Fibroblast of lung (primary cell): ENCODE measurements around the gene SFTPB. TPM values are rescaled to one million over a fixed set of nuclear protein-coding genes. Genes with fewer than 3 reads are reported as not detected.

ENCODE experiments used
- DNase-seq, 2 donors: peaks; one replicate each; pipeline versions ENCODE4 v3.0.0 to v3.0.0-alpha.2; 2010; ENCODE audit warnings: low read depth in 2 of 2
- H2AFZ ChIP-seq: 2 replicates; pipeline ENCODE4 v1.5.1; 2012; ENCODE audit warnings: low read length, control low read depth, inconsistent platforms
- H3K27ac ChIP-seq: 2 replicates; pipeline ENCODE4 v1.5.1; 2011; ENCODE audit warnings: low read length, control low read depth; ENCODE audit not compliant: insufficient read depth
- H3K27me3 ChIP-seq: 2 replicates; pipeline ENCODE4 v1.5.1; 2011; ENCODE audit warnings: mild to moderate bottlenecking, low read length; ENCODE audit not compliant: control insufficient read depth, insufficient read depth
- H3K36me3 ChIP-seq: 2 replicates; pipeline ENCODE4 v1.5.1; 2011; ENCODE audit warnings: low read length; ENCODE audit not compliant: control insufficient read depth, insufficient read depth
- H3K4me1 ChIP-seq: 2 replicates; pipeline ENCODE4 v1.5.1; 2011; ENCODE audit warnings: low read length; ENCODE audit not compliant: control insufficient read depth, insufficient read depth; ENCODE audit errors: extremely low read depth
- H3K4me2 ChIP-seq: 2 replicates; pipeline ENCODE4 v1.5.1; 2011; ENCODE audit warnings: low read length, control low read depth; ENCODE audit not compliant: insufficient read depth; ENCODE audit errors: extremely low read depth
- H3K4me3 ChIP-seq, 4 experiments: fragments of 200-600 bp in 1 of 4; sonication (generic) in 1 of 4; replicated peaks in 1 of 4; 2 replicates each; pipeline ENCODE4 v1.5.1; 2011 to 2016; ENCODE audit warnings: low read length in 4 of 4, low read depth in 3 of 4, mild to moderate bottlenecking in 3 of 4, control low read depth in 2 of 4, inconsistent platforms in 1 of 4, mixed read lengths in 1 of 4; ENCODE audit not compliant: insufficient read depth in 1 of 4; ENCODE audit errors: control extremely low read depth in 1 of 4
- H3K79me2 ChIP-seq: 2 replicates; pipeline ENCODE4 v1.5.1; 2012; ENCODE audit warnings: mild to moderate bottlenecking, low read length, inconsistent platforms; ENCODE audit not compliant: control insufficient read depth, insufficient read depth
- H3K9ac ChIP-seq: 2 replicates; pipeline ENCODE4 v1.5.1; 2011; ENCODE audit warnings: mild to moderate bottlenecking, low read length, control low read depth; ENCODE audit not compliant: insufficient read depth
- H3K9me3 ChIP-seq: 2 replicates; pipeline ENCODE4 v1.5.1; 2012; ENCODE audit warnings: low read depth, low read length; ENCODE audit not compliant: control insufficient read depth, insufficient read depth
- H4K20me1 ChIP-seq: 2 replicates; pipeline ENCODE4 v1.5.1; 2011; ENCODE audit warnings: low read length; ENCODE audit not compliant: control insufficient read depth, insufficient read depth; ENCODE audit errors: extremely low read depth
- CTCF ChIP-seq, 2 donors: IDR thresholded peaks in 1 of 2; conservative IDR thresholded peaks in 1 of 2; 1 replicate in 1 of 2; 2 replicates in 1 of 2; pipeline ENCODE4 v1.5.1; 2011 to 2012; ENCODE audit warnings: low read length in 2 of 2, control low read depth in 1 of 2, inconsistent platforms in 1 of 2, low read depth in 1 of 2, mild to moderate bottlenecking in 1 of 2
- EZH2 ChIP-seq: IDR thresholded peaks from 2 replicates; pipeline ENCODE4 v1.5.1; 2012; ENCODE audit warnings: low read length, control low read depth, mild to moderate bottlenecking; ENCODE audit errors: missing control alignments
- polyA minus RNA-seq: library from RNA; depleted of rRNA, polyadenylated mRNA; stranded (reverse); fragments of >200 nt; gene quantifications from 2 replicates; pipeline ENCODE4 v1.2.3, GENCODE V29; 2011; ENCODE audit warnings: low replicate concordance
- polyA plus RNA-seq, 2 donors: library from polyadenylated mRNA; depleted of rRNA in 1 of 2; stranded (reverse) in 1 of 2; unstranded in 1 of 2; fragments of >200 nt; gene quantifications; 2 replicates each; pipeline ENCODE4 v1.2.1, GENCODE V29; 2011 to 2012; ENCODE audit warnings: missing spikeins in 1 of 2
- total RNA-seq: library from RNA; depleted of rRNA; stranded (reverse); fragments of >200 nt; gene quantifications from 2 replicates; pipeline ENCODE4 v1.2.1, GENCODE V29; 2014

Gene SFTPB
- not detected in 2 replicates for total RNA-seq
- polyA plus RNA-seq: not detected in 2 replicates
- polyA plus RNA-seq (2012): not detected in 2 replicates
- polyA minus RNA-seq: not detected in 2 replicates

GRCh38 chr2:85668009-85668856 is at the start of gene SFTPB:
SFTPB (minus strand) TSS chr2:85668199; CDS start chr2:85668183, 16 bp downstream.
- no peak within 1 kb of the TSS for H2AFZ ChIP-seq
- no peak within 1 kb of the TSS for H3K9ac ChIP-seq
- DNase-seq: no peak
- peaks cover 1% of the 10 kb centered on the region for H3K4me1 ChIP-seq
- no peak within 1 kb of the TSS for H3K4me2 ChIP-seq
- H3K4me3 ChIP-seq: no peak within 1 kb of the TSS
- H4K20me1 ChIP-seq: no peaks in the 10 kb centered on the region
- TF ChIP-seq EZH2 (no peak), CTCF (conservative IDR thresholded peaks at IDR 0.05 in 1 of 2, IDR thresholded peaks at IDR 0.05 in 1 of 2; ENCODE audit: low read depth in 1 of 2, low read length in 2 of 2) (no peak)
- H3K27me3 ChIP-seq: no peaks in the 10 kb centered on the region
- H3K79me2 ChIP-seq: no peaks in the 10 kb centered on the region
- no peaks in the 10 kb centered on the region for H3K36me3 ChIP-seq
- H3K27ac ChIP-seq: no peak within 1 kb of the TSS
- H3K9me3 ChIP-seq: no peaks in the 10 kb centered on the region

DNA sequence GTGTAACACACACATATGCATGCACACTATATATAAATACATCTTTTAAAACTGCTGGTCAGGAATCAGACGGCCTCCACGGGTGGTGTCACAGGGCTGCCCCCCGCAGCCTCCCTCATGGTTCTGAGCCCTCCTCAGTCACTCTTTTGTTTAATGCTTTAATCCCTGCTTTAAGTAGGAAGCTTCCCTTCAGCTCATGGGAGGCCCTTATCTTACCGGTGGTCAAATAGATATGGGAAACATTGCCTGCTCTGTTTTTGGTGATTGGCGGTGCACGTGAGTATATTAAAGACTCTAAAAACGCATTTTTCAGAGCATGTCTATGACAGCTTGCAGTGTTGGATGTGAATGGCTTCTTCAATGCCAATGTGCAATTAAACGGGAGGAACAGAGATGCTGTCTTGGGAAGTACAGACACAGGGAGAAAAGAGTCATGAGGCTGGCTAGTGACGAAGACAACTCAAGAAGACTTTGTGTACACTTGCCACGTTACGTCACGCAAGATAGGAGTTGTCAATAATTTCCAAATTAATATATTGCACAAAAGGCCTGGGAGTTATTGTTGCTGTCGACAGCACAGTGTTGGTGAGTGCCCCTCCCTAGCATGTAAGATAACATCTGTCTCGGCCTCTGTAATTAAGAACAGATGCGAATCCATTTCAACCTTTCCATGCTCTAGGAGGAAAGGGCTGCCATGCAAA is 49.5 kb upstream of the SFTPB start:
- H3K4me3 ChIP-seq: no peak overlapping the region
- H3K79me2 ChIP-seq: no peaks in the 10 kb centered on the region
- no peaks in the 10 kb centered on the region for H3K9me3 ChIP-seq
- H4K20me1 ChIP-seq: no peaks in the 10 kb centered on the region
- H3K4me1 ChIP-seq: no peaks in the 10 kb centered on the region
- TF ChIP-seq EZH2 (no peak), CTCF (conservative IDR thresholded peaks at IDR 0.05 in 1 of 2, IDR thresholded peaks at IDR 0.05 in 1 of 2; ENCODE audit: low read depth in 1 of 2, low read length in 2 of 2) (no peak)
- no peak overlapping the region for H3K27ac ChIP-seq
- peak; percentile 43 to 50 for DNase-seq
- no peaks in the 10 kb centered on the region for H3K27me3 ChIP-seq
- H3K36me3 ChIP-seq: no peaks in the 10 kb centered on the region
- H3K4me2 ChIP-seq: no peak overlapping the region
- H2AFZ ChIP-seq: no peak overlapping the region
- H3K9ac ChIP-seq: no peak overlapping the region

GRCh38 chr2:85716346-85716914 is 48.4 kb upstream of the SFTPB start:
- Histone ChIP-seq H3K36me3 (no peaks in the 10 kb centered on the region), H3K27ac (no peak overlapping the region), H3K27me3 (no peaks in the 10 kb centered on the region), H4K20me1 (no peaks in the 10 kb centered on the region), H3K9ac (no peak overlapping the region), H3K4me2 (no peak overlapping the region), H3K4me3 (no peak overlapping the region), H3K4me1 (peaks cover 2% of the 10 kb centered on the region), H3K79me2 (no peaks in the 10 kb centered on the region), H2AFZ (no peak overlapping the region), H3K9me3 (no peaks in the 10 kb centered on the region)
- TF ChIP-seq CTCF (conservative IDR thresholded peaks at IDR 0.05 in 1 of 2, IDR thresholded peaks at IDR 0.05 in 1 of 2; ENCODE audit: low read depth in 1 of 2, low read length in 2 of 2) (no peak), EZH2 (no peak)
- no peak for DNase-seq
